Measurements from ENCODE around the gene SSMEM1. TPM values are rescaled to one million over a fixed set of nuclear protein-coding genes. Genes with fewer than 3 reads are reported as not detected.
"Not testable (repeated sequence)": the region's sequence is repeated elsewhere in the genome, so short reads cannot be mapped to it uniquely, and the experiment has no call there.

Gene SSMEM1
- total and polyA plus RNA-seq, 9 of the 15 experiments (the other 6 are each of a cell fraction or from before 2014, with no cell fraction given): 0.10 to 0.28 (median 0.18) TPM; not detected in 4

GRCh38 chr7:130184349-130184748 is 23.3 kb upstream of the SSMEM1 start:
- DNase-seq (ENCODE audit: extremely low read depth in 1 of 4, low spot score in 3 of 4); BruUV-seq (replicated peaks); H3K27ac ChIP-seq (ENCODE audit: extremely low read depth, low read depth, low read length); H4K20me1 ChIP-seq (replicated peaks; ENCODE audit: control insufficient read depth, insufficient read depth, low read length); H3K4me3 ChIP-seq; H3K4me1 ChIP-seq (replicated peaks in 1 of 2; ENCODE audit: control insufficient read depth in 2 of 2, insufficient read depth in 2 of 2, low read length in 2 of 2); FAIRE-seq; intact Hi-C loops (cut with micrococcal nuclease); H3K9ac ChIP-seq (ENCODE audit: insufficient read depth in 1 of 2, low read depth in 2 of 2, low read length in 2 of 2); H3K27me3 ChIP-seq (ENCODE audit: control insufficient read depth in 2 of 2, insufficient read depth in 2 of 2, low read length in 2 of 2); ATAC-seq; CTCF ChIA-PET (ENCODE audit: low intra/inter-chr PET ratio); H3K9me1 ChIP-seq (ENCODE audit: control insufficient read depth, insufficient read depth, low read length); in situ Hi-C loops (cut with MboI); H2AFZ ChIP-seq (ENCODE audit: low read depth, low read length); H3K4me2 ChIP-seq (ENCODE audit: insufficient read depth, low read length); H3K9me3 ChIP-seq (replicated peaks; ENCODE audit: control insufficient read depth, insufficient read depth, low read depth, low read length); TF ChIP-seq CEBPG (CRISPR knock-in tag; IDR thresholded peaks at IDR 0.05): not testable (repeated sequence)
- Histone ChIP-seq H3K79me2 (ENCODE audit: control insufficient read depth, insufficient read depth, low read length) (peaks cover 31% of the 10 kb centered on the region), H3K36me3 (ENCODE audit: control insufficient read depth, insufficient read depth, low read length) (peaks cover 88% of the 10 kb centered on the region)
- WGBS (ENCODE audit: insufficient coverage, low coverage, missing lambda C conversion rate): 80% methylated on average over 5 of the region's 5 CpGs
- POLR2A ChIA-PET: interaction anchor here (0.8 to 1.9 kb wide), 4 partner anchors 8 to 13 kb away, joined by 3 to 7 read pairs (median 4); no protein-coding TSS in a partner anchor
- TF ChIP-seq SUPT5H (IDR thresholded peaks at IDR 0.05) (0 out of 2 replicates have a peak, but pooled peaks have one; percentile 25), CEBPG (tag; conservative IDR thresholded peaks at IDR 0.05 in 1 of 2, IDR thresholded peaks at IDR 0.05 in 1 of 2) (peak in 1 of 2 experiments; percentile 45; a peak in 3 of 4 replicates), CEBPB (tag; IDR thresholded peaks at IDR 0.05) (peak; percentile 84), ZNF121 (CRISPR knock-in tag; conservative IDR thresholded peaks at IDR 0.05) (peak; percentile 83)
- TF ChIP-seq, protein P1, sequence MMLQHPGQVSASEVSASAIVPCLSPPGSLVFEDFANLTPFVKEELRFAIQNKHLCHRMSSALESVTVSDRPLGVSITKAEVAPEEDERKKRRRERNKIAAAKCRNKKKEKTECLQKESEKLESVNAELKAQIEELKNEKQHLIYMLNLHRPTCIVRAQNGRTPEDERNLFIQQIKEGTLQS (IDR thresholded peaks at IDR 0.05): peak; percentile 23; the same call in 1 of the 2 replicates
- TF ChIP-seq, protein P1 (CRISPR knock-in tag; conservative IDR thresholded peaks at IDR 0.05): not testable (repeated sequence)
